Astrocyte of the cerebellum (primary cell): ENCODE data around the gene SLC25A5.
"Not testable (repeated sequence)": the region's sequence is repeated elsewhere in the genome, so short reads cannot be mapped to it uniquely, and the experiment has no call there.

Experiments used
- DNase-seq: peaks from one replicate; pipeline ENCODE4 v3.0.0-alpha.2; 2011; ENCODE audit warnings: low read depth
- H3K4me3 ChIP-seq: 2 replicates; pipeline ENCODE4 v1.5.1; 2011; ENCODE audit warnings: mild to moderate bottlenecking, low read depth, low read length, moderate library complexity
- in situ Hi-C: cut with HindIII; loops from 2 replicates; pipeline ENCODE4 v1.10.0; 2017; ENCODE audit warnings: low sequenced_read_pairs
- TF ChIP-seq, protein P1 (sequence below): IDR thresholded peaks from 2 replicates; pipeline ENCODE4 v1.5.1; 2012; ENCODE audit warnings: low read length, low read depth, moderate library complexity, mild to moderate bottlenecking; ENCODE audit errors: missing control alignments

SLC25A5 gene

DNA sequence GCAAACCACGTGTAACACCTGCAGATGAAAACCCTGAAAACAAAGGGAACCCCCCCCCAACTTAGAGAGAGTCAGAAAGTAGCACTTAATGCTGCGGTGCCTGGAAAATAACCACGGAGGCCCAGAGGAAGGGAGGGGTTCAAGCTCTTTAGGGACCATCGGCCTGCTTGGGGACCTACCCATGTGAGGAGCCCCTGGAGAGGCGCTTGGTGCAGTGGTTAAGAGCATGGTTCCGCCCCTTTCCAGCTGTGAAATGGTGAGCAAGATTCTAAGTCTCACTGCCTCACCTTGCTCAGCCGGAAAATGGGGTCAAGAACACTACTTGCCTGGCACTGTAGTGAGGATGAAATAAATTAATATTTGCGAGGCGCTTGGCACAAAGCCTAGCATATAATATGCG is 13.8 kb downstream of the SLC25A5 start:
- no peak for DNase-seq
- in situ Hi-C loops: no loop called here
- peak overlapping the region; percentile 20 for H3K4me3 ChIP-seq
- TF ChIP-seq, protein P1, sequence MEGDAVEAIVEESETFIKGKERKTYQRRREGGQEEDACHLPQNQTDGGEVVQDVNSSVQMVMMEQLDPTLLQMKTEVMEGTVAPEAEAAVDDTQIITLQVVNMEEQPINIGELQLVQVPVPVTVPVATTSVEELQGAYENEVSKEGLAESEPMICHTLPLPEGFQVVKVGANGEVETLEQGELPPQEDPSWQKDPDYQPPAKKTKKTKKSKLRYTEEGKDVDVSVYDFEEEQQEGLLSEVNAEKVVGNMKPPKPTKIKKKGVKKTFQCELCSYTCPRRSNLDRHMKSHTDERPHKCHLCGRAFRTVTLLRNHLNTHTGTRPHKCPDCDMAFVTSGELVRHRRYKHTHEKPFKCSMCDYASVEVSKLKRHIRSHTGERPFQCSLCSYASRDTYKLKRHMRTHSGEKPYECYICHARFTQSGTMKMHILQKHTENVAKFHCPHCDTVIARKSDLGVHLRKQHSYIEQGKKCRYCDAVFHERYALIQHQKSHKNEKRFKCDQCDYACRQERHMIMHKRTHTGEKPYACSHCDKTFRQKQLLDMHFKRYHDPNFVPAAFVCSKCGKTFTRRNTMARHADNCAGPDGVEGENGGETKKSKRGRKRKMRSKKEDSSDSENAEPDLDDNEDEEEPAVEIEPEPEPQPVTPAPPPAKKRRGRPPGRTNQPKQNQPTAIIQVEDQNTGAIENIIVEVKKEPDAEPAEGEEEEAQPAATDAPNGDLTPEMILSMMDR: no peak

DNA sequence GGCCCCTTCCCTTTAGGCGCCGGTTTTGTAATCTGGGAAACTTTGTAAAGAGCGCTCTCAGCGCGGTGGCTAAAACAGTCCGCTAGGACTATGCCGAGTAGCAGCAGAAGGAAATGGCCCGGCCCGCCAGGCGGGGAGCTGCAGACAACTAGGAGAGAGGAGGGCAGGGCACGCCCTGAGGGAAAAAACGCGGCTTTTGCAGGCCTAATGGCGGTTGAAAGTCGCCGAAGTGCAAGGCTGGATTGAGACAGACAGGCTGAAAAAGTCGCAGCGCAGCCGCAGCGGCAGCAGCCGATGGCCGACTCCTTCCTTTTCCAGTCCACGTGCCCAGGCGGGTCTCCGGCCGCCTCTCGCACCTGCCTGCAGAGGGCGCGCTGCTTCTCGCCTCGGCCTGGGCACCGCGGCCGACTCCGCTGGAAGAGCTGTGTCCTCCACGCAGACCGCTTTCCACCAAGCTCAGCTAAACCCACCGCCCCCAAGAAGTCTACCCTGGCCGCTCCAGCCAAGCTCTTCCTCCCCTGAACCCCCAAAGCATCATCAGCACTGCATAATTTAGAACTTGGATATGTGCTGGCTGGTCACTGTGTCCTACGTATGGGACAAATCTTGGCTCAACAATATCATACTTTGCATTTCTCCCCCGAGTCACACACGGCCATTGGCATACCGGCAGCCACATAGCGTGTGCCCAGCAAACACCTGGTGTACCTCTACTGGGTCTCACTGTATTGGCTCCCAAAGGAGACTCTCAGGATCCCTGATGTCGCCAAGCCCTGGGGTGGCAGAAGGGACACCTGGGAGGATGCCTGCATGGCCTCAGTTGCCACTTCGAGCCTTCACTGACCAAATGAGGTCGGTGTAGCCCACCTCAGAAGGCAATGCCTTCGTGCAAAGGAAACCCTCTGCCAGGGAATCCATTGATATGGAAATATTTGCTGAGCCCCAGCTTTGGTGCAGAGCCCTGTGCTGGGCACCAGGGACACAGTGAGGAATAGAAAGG is 14.5 kb downstream of the SLC25A5 start:
- TF ChIP-seq, protein P1: peak; percentile 57
- in situ Hi-C loops: no loop called here
- peak overlapping the region; percentile 20 for H3K4me3 ChIP-seq
- DNase-seq: no peak

DNA sequence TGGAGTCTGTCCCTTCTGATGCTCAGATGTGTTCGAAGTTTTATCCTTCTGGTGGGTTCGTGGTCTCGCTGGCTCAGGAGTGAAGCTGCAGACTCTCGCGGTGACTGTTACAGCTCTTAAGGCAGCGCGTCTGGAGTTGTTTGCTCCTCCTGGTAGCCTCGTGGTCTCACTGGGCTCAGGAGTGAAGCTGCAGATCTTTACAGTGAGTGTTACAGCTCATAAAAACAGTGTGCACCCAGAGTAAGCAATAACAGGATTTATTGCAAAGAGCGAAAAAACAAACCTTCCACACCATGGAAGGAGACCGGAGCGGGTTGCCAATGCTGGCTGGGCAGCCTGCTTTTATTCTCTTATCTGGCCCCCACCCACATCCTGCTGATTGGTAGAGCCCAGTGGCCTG is 18.5 kb downstream of the SLC25A5 start:
- TF ChIP-seq, protein P1: no peak
- in situ Hi-C loops: no loop called here
- no peak overlapping the region for H3K4me3 ChIP-seq
- no peak for DNase-seq

- DNase-seq, in situ Hi-C loops, H3K4me3 ChIP-seq: not testable (repeated sequence)
These were observed 19.5 kb downstream of the SLC25A5 start for GRCh38 chrX:119487766-119488165.

DNA sequence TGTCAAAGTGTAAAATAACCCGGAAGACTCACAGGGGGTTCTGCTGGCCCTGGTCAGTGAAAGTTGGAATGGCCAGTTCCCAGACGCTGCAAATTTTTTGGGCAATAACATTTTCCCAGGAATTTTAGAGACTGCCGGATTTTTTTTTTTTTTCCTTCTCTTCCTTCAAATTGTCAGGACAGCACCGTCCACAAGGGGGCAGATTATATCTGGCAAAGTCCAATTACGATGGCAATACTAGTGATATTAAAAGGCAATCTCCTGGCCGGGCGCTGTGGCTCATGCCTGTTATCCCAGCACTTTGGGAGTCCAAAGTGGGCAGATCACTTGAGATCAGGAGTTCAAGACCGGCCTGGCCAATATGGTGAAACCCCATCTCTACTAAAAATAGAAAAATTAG is 20.5 kb downstream of the SLC25A5 start:
- in situ Hi-C loops: no loop called here
- H3K4me3 ChIP-seq: no peak overlapping the region
- DNase-seq: no peak
- TF ChIP-seq, protein P1: peak; percentile 51

DNA sequence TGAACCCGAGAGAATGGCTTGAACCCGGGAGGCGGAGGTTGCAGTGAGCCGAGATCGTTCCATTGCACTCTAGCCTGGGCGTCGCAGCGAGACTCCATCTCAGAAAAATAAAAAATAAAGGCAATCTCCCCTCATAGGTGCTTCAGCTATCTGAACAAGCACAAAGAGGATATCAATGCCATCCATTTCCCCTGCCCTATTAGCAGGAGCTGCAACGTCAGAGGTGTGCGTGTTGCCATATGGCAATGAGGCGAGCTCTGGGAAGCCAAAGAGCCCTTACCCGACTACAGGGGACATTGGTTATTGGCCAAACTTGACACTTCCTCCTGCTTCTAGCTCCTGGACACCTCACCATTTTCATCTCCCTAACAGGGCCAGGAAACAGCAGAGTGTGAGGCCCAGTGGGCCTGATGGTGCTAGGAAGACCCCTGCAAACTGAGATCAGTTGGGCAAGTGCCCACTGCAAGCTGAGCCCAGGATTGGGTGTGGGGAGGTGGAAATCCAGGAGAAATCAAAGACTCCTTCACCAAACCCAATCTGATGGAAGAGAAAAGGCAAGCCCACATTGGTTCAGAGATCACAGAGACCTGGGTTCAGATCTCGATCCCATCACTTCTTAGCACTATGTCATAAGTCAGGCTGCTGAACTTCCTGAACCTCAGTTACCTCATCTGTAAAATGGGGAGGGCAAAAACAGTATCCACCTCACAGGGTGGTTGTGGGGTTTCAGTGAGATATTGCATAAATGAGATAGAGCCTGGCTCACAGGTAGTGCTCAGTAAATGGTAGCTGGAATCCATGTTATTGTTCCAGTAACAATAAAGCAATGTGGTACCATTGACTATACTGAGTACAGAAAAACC is 21.2 kb downstream of the SLC25A5 start:
- no peak for DNase-seq
- in situ Hi-C loops: no loop called here
- no peak overlapping the region for H3K4me3 ChIP-seq
- TF ChIP-seq, protein P1: no peak
